HG03571 (cell line): Measurements from ENCODE around the gene ZNF783.
"Not testable (repeated sequence)": the region's sequence is repeated elsewhere in the genome, so short reads cannot be mapped to it uniquely, and the experiment has no call there.

ENCODE experiments used
- ATAC-seq: cut with Tn5 transposase; IDR thresholded peaks from one replicate; pipeline ENCODE4 v1.9.1; 2021; ENCODE audit not compliant: unreplicated experiment

The ZNF783 gene

DNA sequence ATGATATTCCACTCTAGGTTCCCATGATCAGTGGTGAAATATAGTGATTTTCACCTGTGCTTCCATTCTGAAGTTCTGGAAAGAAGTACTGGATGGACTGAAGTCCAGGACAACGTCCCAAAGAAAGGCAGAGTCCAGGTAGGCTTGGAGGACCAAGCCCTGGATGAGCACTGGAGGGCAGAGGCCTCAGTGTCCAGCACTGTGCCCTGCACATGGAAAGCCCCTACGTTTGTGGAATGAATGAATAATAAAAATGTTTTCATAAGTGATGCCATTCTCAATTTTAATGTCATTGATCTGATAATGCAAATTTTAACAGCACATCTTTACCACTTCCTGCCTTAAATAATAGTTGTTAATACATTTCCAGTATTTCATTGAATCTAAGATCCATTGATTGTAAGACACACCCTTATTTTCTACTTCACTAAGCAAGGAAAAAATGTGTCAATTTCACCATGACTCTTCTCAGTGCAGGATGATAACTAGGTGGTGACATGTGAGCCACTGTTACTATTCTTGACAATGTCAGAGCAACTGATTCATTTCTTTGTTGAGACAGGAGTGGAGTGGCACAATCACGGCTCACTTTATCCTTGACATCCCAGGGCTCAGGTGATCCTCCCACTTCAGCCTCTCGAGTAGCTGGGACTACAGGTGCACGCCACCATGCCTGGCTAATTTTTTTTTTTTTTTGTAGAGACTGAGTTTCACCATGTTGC lies 35.2 kb downstream of the ZNF783 start:
- ATAC-seq: no peak

DNA sequence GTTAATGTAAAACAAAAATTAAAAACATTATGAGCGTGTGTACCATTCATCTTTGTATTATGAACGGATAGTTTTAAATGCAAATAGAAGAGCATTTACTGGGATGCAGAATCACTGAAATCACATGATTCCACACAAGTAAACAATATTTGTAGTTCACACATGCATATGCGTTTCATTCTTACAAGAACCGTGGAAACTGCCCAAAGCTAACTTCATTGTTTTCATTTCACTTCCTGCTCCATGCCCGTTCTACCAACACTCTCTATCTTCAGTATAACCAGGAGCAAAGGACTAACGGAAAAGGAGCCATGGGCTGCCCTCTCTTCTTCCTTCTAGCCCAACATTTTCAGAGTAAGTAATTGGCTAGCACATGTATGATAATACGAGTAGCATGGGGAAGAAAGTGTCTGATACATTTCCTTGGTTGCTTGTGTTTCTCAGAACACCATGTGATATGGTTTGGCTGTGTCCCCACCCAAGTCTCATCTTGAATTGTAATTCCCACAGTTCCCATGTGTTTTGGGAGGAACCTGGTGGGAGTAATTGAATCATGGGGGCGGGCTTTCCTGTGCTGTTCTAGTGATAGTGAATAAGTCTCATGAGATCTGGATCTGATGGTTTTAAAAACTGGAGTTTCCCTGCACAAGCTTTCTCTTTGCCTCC lies 38.8 kb downstream of the ZNF783 start:
- ATAC-seq: no peak

DNA sequence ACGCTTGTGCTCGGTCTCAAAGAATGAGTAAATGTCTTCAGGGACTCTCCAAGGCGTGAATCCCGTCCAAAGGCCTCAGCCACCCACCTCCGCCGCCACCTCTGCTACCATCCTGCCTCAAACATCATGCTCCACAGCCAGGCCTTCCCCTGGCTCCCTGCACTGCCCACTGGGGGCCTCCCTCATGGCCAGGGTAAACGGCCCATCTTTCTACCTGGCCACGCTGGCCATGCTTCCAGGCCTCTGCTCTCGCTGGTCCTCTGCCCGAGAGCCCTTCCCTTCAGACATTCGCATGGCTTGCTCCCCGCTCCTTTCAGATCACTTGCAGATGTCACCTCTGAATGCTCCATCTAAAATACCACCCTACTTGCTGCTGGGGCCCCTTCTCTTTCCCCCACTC lies 40.2 kb downstream of the ZNF783 start:
- no peak for ATAC-seq

DNA sequence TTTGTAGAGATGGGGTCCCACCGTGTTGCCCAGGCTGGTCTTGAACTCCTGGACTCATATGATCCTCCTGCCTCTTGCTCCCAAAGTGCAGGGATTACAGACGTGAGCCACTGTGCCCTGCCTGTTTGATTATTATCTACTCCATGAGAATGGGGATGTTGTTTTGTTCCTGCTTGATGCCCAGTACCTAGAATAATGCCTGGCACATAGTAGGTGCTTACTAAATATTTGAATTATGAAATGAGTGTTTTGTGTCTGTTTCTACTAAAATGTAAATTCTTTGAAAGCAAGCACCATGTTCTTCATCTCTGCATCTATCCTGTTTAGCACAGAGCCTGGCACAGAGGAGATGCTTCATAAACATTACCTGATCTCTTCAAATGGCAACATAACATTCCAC lies 40.9 kb downstream of the ZNF783 start:
- no peak for ATAC-seq

DNA sequence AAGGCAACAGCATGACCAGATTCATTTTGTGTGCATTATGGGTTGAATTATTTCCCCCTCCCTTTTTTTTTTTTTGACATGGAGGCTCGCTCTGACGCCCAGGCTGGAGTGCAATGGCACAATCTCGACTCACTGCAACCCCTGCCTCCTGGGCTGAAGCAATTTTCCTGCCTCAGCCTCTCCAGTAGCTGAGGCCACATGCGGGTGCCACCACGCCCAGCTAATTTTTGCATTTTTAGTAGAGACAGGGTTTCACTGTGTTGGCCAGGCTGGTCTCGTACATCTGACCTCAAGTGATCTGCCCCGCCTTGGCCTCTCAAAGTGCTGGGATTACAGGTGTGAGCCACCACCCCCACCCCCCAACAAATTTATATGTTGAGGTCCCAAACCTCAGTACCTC lies 42.0 kb downstream of the ZNF783 start:
- ATAC-seq: no peak

DNA sequence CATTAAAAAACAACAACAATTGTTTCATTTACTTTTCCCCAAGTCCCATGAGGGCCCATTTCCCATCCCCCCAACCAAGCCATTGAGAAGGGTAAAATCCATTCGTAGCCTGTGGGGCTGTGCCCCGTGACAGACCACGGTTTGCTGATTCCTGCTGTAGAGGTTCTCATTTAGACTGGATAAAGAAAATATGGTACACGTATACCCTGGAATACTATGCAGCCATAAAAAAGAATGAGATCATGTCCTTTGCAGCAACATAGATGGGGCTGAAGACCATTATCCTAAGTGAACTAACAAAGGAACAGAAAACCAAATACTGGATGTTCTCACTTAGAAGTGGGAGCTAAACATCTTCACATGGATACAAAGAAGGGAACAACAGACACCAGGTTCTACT lies 44.9 kb downstream of the ZNF783 start:
- no peak for ATAC-seq

DNA sequence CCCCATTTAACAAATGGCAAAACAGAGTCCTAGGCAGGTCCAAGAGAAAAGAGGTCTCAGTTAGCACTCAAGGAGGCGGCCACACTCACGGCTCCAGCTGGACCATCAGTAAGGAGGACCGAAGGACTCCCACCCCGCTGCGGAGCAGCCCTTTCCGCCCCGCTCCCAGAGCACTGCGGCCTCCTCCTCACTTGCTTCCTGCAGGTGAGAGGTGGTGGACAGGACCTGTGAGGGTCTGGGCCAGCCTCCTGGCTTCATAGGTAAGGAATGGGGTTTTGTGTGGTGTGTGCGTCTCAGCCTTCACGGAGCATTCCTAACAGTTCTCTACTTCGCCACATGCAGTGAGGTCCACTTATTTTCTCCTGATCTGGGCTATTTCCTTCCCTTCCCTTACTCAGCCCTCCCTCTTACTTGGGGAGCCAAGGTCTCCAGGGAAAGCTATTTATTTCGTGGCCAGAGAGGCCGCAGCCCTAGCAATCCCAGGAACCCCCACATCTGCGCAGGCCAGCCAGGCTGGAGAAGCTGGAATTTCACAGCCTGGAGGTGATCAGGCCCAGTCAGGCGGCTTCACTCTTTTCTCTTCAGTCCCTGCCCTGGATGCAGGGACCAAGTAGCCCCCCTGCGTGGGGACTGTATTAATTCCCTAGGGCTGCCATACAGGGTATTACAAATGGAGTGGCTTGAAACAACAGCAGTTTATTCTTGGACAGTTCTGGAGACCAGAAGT lies 45.9 kb downstream of the ZNF783 start:
- no peak for ATAC-seq

DNA sequence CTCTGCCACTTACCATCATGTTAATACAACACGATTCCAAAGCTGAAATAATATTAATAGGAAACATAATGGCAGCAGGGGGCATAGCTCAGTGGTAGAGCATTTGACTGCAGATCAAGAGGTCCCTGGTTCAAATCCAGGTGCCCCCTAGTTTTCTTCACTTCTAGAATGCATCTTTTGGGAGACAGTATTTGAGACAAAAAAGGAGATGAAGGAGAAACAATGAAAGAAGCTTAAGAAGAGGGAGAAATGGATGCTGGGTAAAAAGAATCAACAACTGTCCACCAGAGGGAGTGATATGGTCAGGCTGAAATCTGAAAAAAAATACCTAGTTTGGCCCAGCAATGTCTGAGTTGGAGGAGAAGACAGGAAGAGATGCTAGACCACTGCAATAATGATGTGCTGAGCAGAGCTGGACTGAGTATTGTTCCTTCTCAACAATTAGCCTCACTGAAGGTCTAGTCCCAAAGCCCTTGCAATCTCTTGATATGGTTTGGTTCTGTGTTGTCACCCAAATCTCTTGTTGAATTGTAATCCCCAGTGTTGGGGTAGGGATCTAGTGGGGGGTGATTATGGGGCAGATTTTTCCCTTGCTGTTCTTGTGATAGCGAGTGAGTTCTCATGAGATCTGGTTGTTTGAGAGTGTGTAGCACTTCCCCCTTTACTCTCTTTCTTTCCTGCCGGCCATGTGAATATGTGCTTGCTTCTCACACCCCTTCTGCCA lies 48.3 kb downstream of the ZNF783 start:
- ATAC-seq: no peak

DNA sequence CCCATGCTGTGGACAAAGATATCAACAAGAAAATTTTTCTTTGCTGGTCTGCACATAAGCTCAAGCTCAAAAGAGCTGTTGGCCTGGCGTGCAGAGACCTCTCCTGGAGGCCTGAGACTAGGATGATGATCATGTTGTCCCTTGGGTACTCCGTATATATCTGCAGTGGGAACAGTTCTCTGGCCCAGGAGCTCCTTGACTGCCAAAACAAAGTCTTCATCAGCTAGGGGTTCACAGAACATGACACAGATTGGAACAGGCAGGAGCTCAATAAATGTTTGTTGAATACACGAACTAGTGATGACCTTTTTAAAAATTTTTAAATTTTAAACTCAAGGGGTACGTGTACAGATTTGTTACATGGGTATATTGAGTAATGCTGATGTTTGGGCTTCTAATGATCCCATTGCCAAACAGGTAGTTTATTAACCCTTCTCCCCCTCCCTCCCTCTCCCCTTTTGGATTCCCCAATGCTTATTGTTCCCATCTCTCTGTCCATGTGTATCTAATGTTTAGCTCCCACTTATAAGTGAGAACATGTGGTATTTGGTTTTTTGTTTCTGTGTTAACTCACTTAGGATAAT lies 49.1 kb downstream of the ZNF783 start:
- no peak for ATAC-seq

DNA sequence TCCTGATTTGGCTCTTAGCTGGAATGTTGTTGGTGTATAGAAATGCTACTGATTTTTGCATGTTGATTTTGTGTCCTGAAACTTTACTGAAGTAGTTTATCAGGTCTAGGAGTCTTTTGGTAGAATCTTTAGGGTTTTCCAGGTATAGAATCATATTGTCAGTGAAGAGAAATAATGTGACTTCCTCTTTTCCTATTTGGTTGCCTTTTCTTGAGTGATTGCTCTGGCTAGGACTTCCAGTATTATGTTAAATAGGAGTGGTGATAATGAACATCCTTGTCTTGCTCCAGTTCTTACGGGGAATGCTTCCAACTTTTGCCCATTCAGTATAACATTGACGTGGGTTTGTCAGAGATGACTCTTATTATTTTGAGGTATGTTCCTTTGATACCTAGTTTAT lies 52.0 kb downstream of the ZNF783 start:
- ATAC-seq: no peak

DNA sequence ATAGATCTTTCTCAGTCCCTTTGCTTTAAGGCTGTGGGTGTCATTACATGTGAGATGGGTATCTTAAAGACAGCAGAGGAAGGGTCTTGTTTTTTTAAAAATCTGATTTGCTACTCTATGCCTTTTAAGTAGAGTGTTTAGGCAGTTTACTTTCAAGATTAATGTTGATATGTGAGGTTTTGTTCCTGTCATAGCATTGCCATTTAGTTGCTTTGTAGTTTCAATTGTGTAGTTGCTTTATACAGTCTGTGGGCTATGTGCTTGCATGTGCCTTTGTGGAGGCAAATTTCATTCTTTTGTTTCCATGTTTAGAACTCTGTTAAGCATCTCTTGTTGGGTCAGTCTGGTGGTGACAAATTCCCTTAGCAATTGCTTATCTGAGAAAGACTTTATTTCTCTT lies 54.6 kb downstream of the ZNF783 start:
- no peak for ATAC-seq

DNA sequence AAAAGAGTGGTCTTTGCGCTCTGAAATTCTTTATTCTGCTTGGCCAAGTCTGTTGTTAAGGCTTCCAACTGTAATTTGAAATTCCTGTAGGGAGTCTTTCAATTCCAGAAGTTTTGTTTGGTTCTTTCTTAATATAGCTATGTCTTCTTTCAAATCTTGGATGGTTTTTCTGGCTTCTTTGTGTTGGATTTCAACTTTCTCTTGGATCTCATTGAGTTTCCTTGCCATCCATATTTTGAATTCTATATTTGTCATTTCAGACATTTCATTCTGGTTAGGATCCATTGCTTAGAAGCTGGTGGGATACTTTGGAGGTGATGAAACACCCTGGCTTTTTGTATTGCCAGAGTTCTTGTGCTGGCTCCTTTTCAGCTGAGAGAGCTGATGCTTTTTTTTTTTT lies 55.5 kb downstream of the ZNF783 start:
- no peak for ATAC-seq

DNA sequence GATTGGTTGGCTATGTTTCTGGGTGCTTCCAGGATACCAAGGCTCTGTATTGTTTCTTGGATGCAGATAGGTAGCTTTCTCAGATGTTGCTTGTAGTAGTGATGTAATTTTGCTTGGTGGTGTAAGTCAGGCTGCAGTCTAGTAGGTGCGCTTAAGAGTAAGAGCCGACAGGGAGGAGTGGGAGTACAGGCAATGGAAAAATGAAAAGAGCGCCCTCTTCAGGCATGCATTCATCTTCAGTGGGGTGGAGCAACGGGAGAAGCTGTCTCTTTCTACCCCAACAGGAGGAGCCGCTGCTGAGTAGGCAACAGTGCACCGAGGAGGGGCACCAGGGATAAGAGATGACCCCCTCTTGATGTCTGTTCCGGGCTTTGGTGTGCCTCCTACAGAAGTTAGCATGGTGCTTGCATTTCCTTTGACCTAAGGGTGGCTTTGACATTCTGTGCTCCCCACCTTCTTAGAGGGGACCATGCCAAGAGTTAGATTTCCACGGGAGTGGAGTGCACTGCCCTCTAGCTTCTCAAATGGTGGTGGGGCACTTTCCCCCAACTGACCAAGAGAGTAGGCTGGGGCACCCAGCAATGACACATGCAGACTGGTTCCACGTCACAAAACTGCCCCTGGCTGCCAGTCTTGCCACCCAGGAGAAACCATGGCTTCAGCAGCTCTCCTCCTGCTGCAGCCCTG lies 56.1 kb downstream of the ZNF783 start:
- ATAC-seq: no peak

DNA sequence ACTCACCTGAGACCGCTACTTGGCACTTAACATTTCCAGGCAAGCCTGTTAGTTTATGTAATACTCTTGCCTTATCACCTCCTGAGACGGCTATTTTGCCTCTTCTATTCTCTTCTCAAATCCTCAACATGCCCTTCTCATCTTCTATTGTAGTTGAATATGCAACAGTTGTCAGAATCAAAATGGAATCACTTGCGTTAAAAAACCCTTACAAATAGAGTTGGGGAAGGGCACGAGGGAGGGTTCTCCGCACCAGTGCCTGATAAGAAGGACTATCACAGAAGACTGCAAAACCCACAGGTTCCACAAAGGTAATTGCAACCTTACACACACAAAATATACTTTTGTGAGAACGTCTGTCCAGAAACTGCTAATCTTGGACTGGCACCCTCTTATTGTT lies 57.4 kb downstream of the ZNF783 start:
- ATAC-seq: no peak

DNA sequence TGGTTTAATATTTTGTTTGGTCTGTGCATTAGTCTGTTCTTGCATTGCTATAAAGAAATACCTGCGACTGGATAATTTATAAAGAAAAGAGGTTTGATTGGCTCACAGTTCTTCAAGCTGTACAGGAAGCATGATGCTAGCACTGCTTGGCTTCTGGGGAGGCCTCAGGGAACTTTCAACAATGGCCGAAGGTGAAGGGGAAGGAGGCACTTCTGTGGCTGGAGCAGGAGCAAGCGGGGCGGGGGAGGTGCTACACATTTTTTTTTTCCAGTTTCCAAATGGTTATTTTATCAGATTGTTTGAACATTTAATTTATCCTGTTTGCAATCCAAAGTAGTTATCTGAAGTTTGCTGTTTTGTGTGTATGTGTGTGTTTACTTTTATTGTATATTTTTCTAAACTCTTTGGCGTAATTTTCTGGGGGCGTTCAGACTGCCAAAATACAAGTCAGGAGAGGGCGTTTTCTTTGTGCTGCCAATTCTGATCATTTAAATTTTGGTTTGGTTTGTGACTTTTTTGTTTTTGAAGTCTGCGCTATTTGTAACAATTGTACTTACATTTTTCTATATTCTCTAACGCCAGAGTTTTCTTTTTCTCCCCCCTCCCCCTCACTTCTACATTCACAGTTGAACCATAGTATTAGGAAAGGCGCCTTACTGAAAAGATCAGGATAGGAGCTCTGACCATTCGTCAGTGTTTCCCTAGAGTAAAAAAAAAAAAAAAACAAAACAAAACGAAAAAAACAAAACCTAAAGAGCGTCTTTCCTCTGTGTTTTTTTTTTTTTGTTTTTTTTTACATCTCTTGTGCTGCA lies 58.5 kb downstream of the ZNF783 start:
- no peak for ATAC-seq

DNA sequence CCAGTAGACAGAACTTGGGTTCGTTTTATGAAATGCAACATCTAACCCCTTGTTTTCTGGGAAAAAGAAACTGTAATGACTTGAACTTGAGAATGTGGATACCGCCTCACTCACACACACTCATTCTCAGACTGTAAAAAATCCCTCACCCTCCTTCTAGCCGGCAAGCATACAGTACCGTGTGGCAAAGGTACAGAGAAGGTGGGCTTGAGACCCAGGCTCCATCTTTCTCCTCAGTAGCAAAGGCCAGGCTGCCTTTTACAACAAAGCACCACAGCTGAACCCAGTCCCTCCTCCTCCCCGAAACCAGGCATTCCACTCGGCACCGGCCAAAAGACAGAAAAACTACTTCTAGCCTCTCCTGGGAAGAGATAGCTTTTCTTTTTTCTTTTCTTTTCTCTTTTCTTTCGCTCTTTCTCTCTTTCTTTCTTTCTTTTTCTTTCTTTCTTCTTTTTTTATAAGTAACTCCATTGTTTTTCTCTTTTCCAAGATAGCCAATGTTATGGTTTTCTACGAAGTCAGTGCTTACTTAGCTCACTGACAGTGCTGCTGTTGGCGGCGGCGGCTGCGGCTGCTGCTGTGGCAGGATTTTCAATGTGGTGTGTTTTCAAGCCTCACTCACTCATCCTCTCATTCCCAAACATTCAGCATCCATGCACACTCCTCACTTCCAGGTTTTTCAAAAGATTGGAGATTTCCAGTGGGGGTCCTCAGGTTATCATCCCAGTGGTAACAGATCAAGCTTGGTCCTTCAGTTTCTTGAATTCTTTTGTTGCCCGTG lies 59.3 kb downstream of the ZNF783 start:
- ATAC-seq: not testable (repeated sequence)

DNA sequence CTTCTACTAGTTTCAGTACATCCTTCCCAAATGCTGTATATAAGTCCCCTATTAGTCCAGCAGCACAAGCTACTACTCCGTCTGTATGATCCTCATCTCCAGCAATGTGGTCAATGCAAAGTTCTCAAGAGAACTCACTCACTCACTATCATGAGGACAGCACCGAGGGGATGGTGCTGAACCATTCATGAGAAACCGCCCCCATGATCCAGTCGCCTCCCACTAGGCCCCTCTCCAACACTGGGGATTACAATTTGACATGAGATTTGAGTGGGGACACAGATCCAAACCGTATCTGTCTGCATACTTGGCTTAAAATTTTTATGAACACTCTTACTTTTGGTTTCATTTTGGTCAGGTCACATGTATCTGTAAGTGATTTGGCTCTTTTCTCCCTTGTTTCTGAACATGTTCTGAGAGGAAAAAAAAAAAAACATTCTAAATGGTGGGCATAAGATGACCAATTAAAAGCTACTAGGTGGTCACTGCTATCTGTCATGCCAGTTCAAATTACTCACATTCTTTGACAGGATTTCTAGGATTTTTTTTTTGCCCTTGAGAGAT lies 60.1 kb downstream of the ZNF783 start:
- ATAC-seq: no peak

DNA sequence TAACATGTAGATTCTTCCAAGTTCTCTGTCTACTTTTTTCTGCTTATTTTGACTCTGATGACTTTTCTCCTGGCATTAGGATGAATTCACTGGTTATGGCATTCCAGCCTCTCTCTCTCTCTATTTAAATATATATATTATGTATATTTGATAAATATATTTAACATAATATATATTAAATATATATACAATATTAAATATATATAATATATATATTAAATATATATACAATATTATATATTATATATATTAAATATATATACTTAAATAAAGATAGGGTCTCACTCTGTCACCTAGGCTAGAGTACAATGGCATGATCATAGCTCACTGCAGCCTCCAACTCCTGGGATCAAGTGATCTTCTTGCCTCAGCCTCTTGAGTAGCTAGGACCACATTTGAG lies 60.7 kb downstream of the ZNF783 start:
- no peak for ATAC-seq

DNA sequence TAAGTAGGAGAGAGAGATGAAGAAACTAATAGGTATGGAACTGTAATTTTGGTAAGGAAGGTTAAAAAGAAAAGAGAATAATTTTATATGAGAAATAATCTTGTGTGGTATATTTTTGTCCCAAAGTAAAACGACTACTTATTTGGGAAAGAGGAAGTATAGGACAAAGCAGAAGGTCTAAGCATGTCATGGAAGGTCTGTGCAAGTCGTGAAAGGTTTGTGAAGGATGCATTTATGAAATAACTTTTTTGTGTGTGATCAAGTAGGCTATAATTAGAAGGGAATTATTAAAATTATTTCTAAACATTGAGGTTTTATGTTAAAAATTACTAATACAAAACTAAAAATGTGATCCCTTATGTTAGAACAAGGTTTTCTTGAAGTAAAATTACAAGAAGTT lies 63.3 kb downstream of the ZNF783 start:
- no peak for ATAC-seq
